IMR-90 (cell line): ENCODE measurements around the gene SOX21. TPM values are rescaled to one million over a fixed set of nuclear protein-coding genes. Genes with fewer than 3 reads are reported as not detected.

Source experiments
- ATAC-seq: fragments of 200-7000 bp; cut with Tn5 transposase; 2 replicates; pipeline ENCODE4 v1.9.1; 2020; ENCODE audit warnings: low read depth, mild to moderate bottlenecking, moderate library complexity
- BruUV-seq: library from RNA; stranded (reverse); fragments of 400-500 nt; replicated peaks from 2 replicates; lab custom pipeline; 2021; lab: Mats Ljungman, UMichigan
- CTCF ChIA-PET: fragments of 300-600 bp; formaldehyde crosslinking; extraction: SDS; loops from one replicate; lab custom pipeline; 2021; ENCODE audit warnings: antibody characterized with exemption; lab: Yijun Ruan, JAX
- POLR2A ChIA-PET: fragments of 300-600 bp; sonication (Branson Sonifier 250); formaldehyde crosslinking; loops from one replicate; lab custom pipeline; 2022; ENCODE audit warnings: antibody characterized with exemption; ENCODE audit not compliant: unreplicated experiment; lab: Charles Lee
- DNase-seq: peaks from one replicate; pipeline ENCODE4 v3.0.0; 2013
- H2AFZ ChIP-seq: replicated peaks from 2 replicates; pipeline ENCODE3; 2013; ENCODE audit warnings: low read length, mild to moderate bottlenecking; ENCODE audit not compliant: poor library complexity
- H2AK5ac ChIP-seq: 2 replicates; pipeline ENCODE4 v1.6.1; 2013; ENCODE audit warnings: low read depth, low read length, inconsistent platforms
- H2AK9ac ChIP-seq: replicated peaks from 2 replicates; pipeline ENCODE3; 2013; ENCODE audit warnings: mild to moderate bottlenecking, low read depth, low read length, moderate library complexity; ENCODE audit not compliant: poor library complexity
- H2BK120ac ChIP-seq: 2 replicates; pipeline ENCODE4 v1.6.1; 2013; ENCODE audit warnings: low read depth, low read length, inconsistent platforms
- H2BK15ac ChIP-seq: 3 replicates; pipeline ENCODE4 v1.6.1; 2013; ENCODE audit warnings: low read depth, low read length, inconsistent platforms
- H2BK20ac ChIP-seq: 2 replicates; pipeline ENCODE4 v1.6.1; 2013; ENCODE audit warnings: low read depth, mild to moderate bottlenecking, inconsistent platforms, low read length, moderate library complexity
- H2BK5ac ChIP-seq: 2 replicates; pipeline ENCODE4 v1.6.1; 2013; ENCODE audit warnings: mild to moderate bottlenecking, low read depth, low read length, inconsistent platforms; ENCODE audit not compliant: poor library complexity, severe bottlenecking
- H3K14ac ChIP-seq: replicated peaks from 2 replicates; pipeline ENCODE4 v1.6.1; 2013; ENCODE audit warnings: low read depth, low read length, inconsistent platforms
- H3K18ac ChIP-seq: 2 replicates; pipeline ENCODE4 v1.6.1; 2013; ENCODE audit warnings: low read depth, low read length, control low read depth
- H3K23ac ChIP-seq: 2 replicates; pipeline ENCODE4 v1.6.1; 2013; ENCODE audit warnings: low read depth, low read length, inconsistent platforms
- H3K27ac ChIP-seq: 2 replicates; pipeline ENCODE4 v1.5.1; 2013; ENCODE audit warnings: mild to moderate bottlenecking, control low read depth, low read length; ENCODE audit not compliant: insufficient read depth
- H3K27me3 ChIP-seq: 2 replicates; pipeline ENCODE4 v1.6.1; 2013; ENCODE audit warnings: low read length; ENCODE audit not compliant: control insufficient read depth, insufficient read depth
- H3K36me3 ChIP-seq: 2 replicates; pipeline ENCODE4 v1.6.1; 2013; ENCODE audit warnings: low read length, mixed read lengths; ENCODE audit not compliant: control insufficient read depth, insufficient read depth
- H3K4ac ChIP-seq: 2 replicates; pipeline ENCODE4 v1.6.1; 2013; ENCODE audit warnings: low read depth, low read length, inconsistent platforms
- H3K4me1 ChIP-seq: 2 replicates; pipeline ENCODE4 v1.6.1; 2013; ENCODE audit warnings: low read length, mixed read lengths; ENCODE audit not compliant: control insufficient read depth, insufficient read depth
- H3K4me2 ChIP-seq: 2 replicates; pipeline ENCODE4 v1.6.1; 2013; ENCODE audit warnings: low read depth, mild to moderate bottlenecking, control low read depth, low read length, moderate library complexity
- H3K4me3 ChIP-seq: 2 replicates; pipeline ENCODE4 v1.5.1; 2013; ENCODE audit warnings: low read depth, mild to moderate bottlenecking, control low read depth, low read length, moderate library complexity; ENCODE audit not compliant: insufficient read depth
- H3K56ac ChIP-seq: 2 replicates; pipeline ENCODE4 v1.6.1; 2013; ENCODE audit warnings: low read length, inconsistent platforms; ENCODE audit not compliant: insufficient read depth; ENCODE audit errors: extremely low read depth
- H3K79me1 ChIP-seq, 2 experiments: 2 replicates each; pipeline ENCODE4 v1.6.1; 2013; ENCODE audit warnings: low read length in 2 of 2, inconsistent platforms in 1 of 2, low read depth in 1 of 2
- H3K9ac ChIP-seq: 2 replicates; pipeline ENCODE4 v1.6.1; 2013; ENCODE audit warnings: low read depth, low read length, control low read depth
- H3K9me1 ChIP-seq: 2 replicates; pipeline ENCODE4 v1.6.1; 2013; ENCODE audit warnings: low read length, inconsistent platforms; ENCODE audit not compliant: insufficient read depth
- H3K9me3 ChIP-seq: 2 replicates; pipeline ENCODE4 v1.6.1; 2013; ENCODE audit warnings: low read length; ENCODE audit not compliant: control insufficient read depth, insufficient read depth
- H4K20me1 ChIP-seq: 2 replicates; pipeline ENCODE4 v1.6.1; 2013; ENCODE audit warnings: low read length, inconsistent platforms; ENCODE audit not compliant: insufficient read depth
- H4K5ac ChIP-seq: 2 replicates; pipeline ENCODE4 v1.6.1; 2013; ENCODE audit warnings: mild to moderate bottlenecking, low read depth, low read length, control low read depth
- H4K8ac ChIP-seq, 2 experiments: 2 replicates each; pipeline ENCODE4 v1.6.1; 2013; ENCODE audit warnings: low read depth in 2 of 2, low read length in 2 of 2, control low read depth in 1 of 2, inconsistent platforms in 1 of 2
- H4K91ac ChIP-seq: 2 replicates; pipeline ENCODE4 v1.6.1; 2013; ENCODE audit warnings: low read depth, low read length, inconsistent platforms; ENCODE audit not compliant: insufficient read depth
- CEBPB ChIP-seq: IDR thresholded peaks from 2 replicates; pipeline ENCODE4 v1.6.1; 2012; ENCODE audit warnings: low read depth, low read length, improper control_type of control experiment
- CHD1 ChIP-seq: IDR thresholded peaks from 2 replicates; pipeline ENCODE4 v1.6.1; 2012; ENCODE audit warnings: low read depth, low read length, improper control_type of control experiment
- CTCF ChIP-seq: conservative IDR thresholded peaks from 2 replicates; pipeline ENCODE4 v1.5.1; 2012; ENCODE audit warnings: mild to moderate bottlenecking, low read depth, low read length, improper control_type of control experiment
- ELK1 ChIP-seq: fragments of 150-350 bp; IDR thresholded peaks from 2 replicates; pipeline ENCODE4 v1.6.1; 2016; ENCODE audit warnings: low read depth, mild to moderate bottlenecking, low read length, moderate library complexity, borderline replicate concordance
- FOS ChIP-seq: fragments of 150-350 bp; IDR thresholded peaks from 2 replicates; pipeline ENCODE4 v1.6.1; 2016; ENCODE audit warnings: low read depth, low read length
- MAZ ChIP-seq: IDR thresholded peaks from 2 replicates; pipeline ENCODE4 v1.6.1; 2012; ENCODE audit warnings: low read depth, mild to moderate bottlenecking, low read length, improper control_type of control experiment, moderate library complexity, borderline replicate concordance
- NFE2L2 ChIP-seq: fragments of 150-350 bp; IDR thresholded peaks from 2 replicates; pipeline ENCODE4 v1.6.1; 2016; ENCODE audit warnings: low read depth, mild to moderate bottlenecking, low read length
- RAD21 ChIP-seq: IDR thresholded peaks from 2 replicates; pipeline ENCODE4 v1.6.1; 2012; ENCODE audit warnings: low read length, improper control_type of control experiment
- RFX5 ChIP-seq: IDR thresholded peaks from 2 replicates; pipeline ENCODE4 v1.8.0; 2012; ENCODE audit warnings: low read depth, mild to moderate bottlenecking, low read length, moderate library complexity
- SMC3 ChIP-seq: fragments of 150-350 bp; IDR thresholded peaks from 2 replicates; pipeline ENCODE4 v1.6.1; 2016; ENCODE audit warnings: low read depth, mild to moderate bottlenecking, antibody characterized with exemption, low read length, moderate library complexity
- whole genome bisulfite sequencing, 2 experiments: methylation state at CpG; one replicate each; pipeline versions ENCODE4 v1.1.5 to v1.1.7; 2013; ENCODE audit warnings: missing lambda C conversion rate in 2 of 2; ENCODE audit not compliant: insufficient read length in 1 of 2; ENCODE audit errors: extremely low coverage in 2 of 2; 5-methylcytosine and 5-hydroxymethylcytosine counted together
- dilution Hi-C: fragments of 300-500 bp; cut with HindIII; formaldehyde crosslinking; loops from one replicate; pipeline ENCODE4 v1.14.3; 2018; ENCODE audit warnings: low sequenced_read_pairs; ENCODE audit not compliant: unreplicated experiment
- in situ Hi-C: fragments of 300-500 bp; cut with MboI; formaldehyde crosslinking; loops from 3 replicates; pipeline ENCODE4 v1.14.3; 2019; ENCODE audit warnings: low sequenced_read_pairs, inconsistent platforms, mixed read lengths
- intact Hi-C: fragments of 100-400 bp; cut with micrococcal nuclease; formaldehyde crosslinking; loops from 2 replicates; pipeline ENCODE4 v1.10.0; 2022
- polyA plus RNA-seq, 3 experiments: library from polyadenylated mRNA; depleted of rRNA; stranded (reverse); fragments of >200 nt; gene quantifications; 2 replicates each; pipeline ENCODE4 v1.2.3, GENCODE V29; 2012; ENCODE audit warnings: low replicate concordance in 1 of 3
- total RNA-seq: library from RNA; depleted of rRNA; stranded (reverse); fragments of >200 nt; gene quantifications from 2 replicates; pipeline ENCODE4 v1.2.3, GENCODE V29; 2012
- TF ChIP-seq, protein P1 (sequence below): fragments of 150-350 bp; IDR thresholded peaks from 2 replicates; pipeline ENCODE4 v1.6.1; 2017; ENCODE audit warnings: mild to moderate bottlenecking, antibody characterized with exemption, low read length, low read depth

The SOX21 gene
- total and polyA plus RNA-seq, 2 of the 4 experiments (the other 2 are of a cell fraction), result not detected

GRCh38 chr13:94700051-94700535 is 12.3 kb downstream of the SOX21 start:
- Histone ChIP-seq H2AK5ac (no peak overlapping the region), H3K4ac (no peak overlapping the region), H4K20me1 (0 out of 2 replicates have a peak, but pooled peaks cover under 1% of the 10 kb centered on the region), H3K4me3 (no peak overlapping the region), H3K56ac (no peak overlapping the region), H2BK120ac (no peak overlapping the region), H3K14ac (no peak overlapping the region), H3K9me3 (peaks cover 7% of the 10 kb centered on the region), H2BK20ac (no peak overlapping the region), H3K9me1 (no peaks in the 10 kb centered on the region), H2BK15ac (no peak overlapping the region), H3K23ac (no peak overlapping the region), H3K4me1 (no peaks in the 10 kb centered on the region), H4K5ac (no peak overlapping the region), H3K27me3 (peaks cover 65% of the 10 kb centered on the region), H2AK9ac (no peak overlapping the region), H3K79me1 (no peaks in the 10 kb centered on the region), H3K4me2 (no peak overlapping the region), H3K36me3 (no peaks in the 10 kb centered on the region), H2AFZ (no peak overlapping the region), H3K9ac (no peak overlapping the region), H2BK5ac (no peak overlapping the region), H3K27ac (no peak overlapping the region), H3K18ac (no peak overlapping the region), H4K8ac (no peak overlapping the region), H4K91ac (no peak overlapping the region)
- DNase-seq (no peak), ATAC-seq (no peak)
- TF ChIP-seq CEBPB, result no peak
- TF ChIP-seq NFE2L2, result no peak
- TF ChIP-seq CHD1, result no peak
- no peak for TF ChIP-seq SMC3
- TF ChIP-seq ELK1, result no peak
- TF ChIP-seq FOS, result no peak
- TF ChIP-seq, protein P1, sequence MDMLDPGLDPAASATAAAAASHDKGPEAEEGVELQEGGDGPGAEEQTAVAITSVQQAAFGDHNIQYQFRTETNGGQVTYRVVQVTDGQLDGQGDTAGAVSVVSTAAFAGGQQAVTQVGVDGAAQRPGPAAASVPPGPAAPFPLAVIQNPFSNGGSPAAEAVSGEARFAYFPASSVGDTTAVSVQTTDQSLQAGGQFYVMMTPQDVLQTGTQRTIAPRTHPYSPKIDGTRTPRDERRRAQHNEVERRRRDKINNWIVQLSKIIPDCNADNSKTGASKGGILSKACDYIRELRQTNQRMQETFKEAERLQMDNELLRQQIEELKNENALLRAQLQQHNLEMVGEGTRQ, result no peak
- TF ChIP-seq RFX5, result no peak
- TF ChIP-seq MAZ, result no peak
- no peak for TF ChIP-seq RAD21
- no peak for TF ChIP-seq CTCF
- ChIA-PET CTCF (no interaction called here), POLR2A (no interaction called here)
- BruUV-seq, result no TSS peak
- dilution Hi-C loops (no loop called here), intact Hi-C loops (no loop called here), in situ Hi-C loops (no loop called here)
- WGBS, 2 experiments, result no CpG with 5 or more reads among the region's 3 CpGs
